Kidney (tissue), 14 donors: ENCODE results near the gene ZNF469. TPM values are rescaled to one million over a fixed set of nuclear protein-coding genes. Genes with fewer than 3 reads are reported as not detected.

ENCODE experiments used
- DNase-seq, 5 donors: peaks; one replicate each; pipeline ENCODE4 v3.0.0-alpha.2; 2013 to 2020
- FAIRE-seq: peaks from 2 replicates; lab custom pipeline; 2012; peaks lifted over from hg19 to GRCh38; lab: Jason Lieb, UNC
- H3K27ac ChIP-seq, 2 donors: one replicate each; pipeline ENCODE4 v1.7.0; 2013; ENCODE audit warnings: low read depth in 2 of 2, low read length in 2 of 2, inconsistent platforms in 1 of 2
- H3K27me3 ChIP-seq: one replicate; pipeline ENCODE4 v1.7.1; 2013; ENCODE audit warnings: low read length, inconsistent platforms; ENCODE audit not compliant: control insufficient read depth, insufficient read depth
- H3K36me3 ChIP-seq, 3 donors: one replicate each; pipeline versions ENCODE4 v1.7.0 to v1.7.1; 2013; ENCODE audit warnings: low read length in 3 of 3, control low read depth in 1 of 3, inconsistent platforms in 1 of 3; ENCODE audit not compliant: insufficient read depth in 3 of 3, control insufficient read depth in 2 of 3
- H3K4me1 ChIP-seq, 3 donors: one replicate each; pipeline versions ENCODE4 v1.7.0 to v1.7.1; 2013; ENCODE audit warnings: low read length in 3 of 3, inconsistent platforms in 1 of 3, low read depth in 1 of 3; ENCODE audit not compliant: control insufficient read depth in 2 of 3, insufficient read depth in 2 of 3
- H3K4me3 ChIP-seq, 3 donors: one replicate each; pipeline versions ENCODE4 v1.7.0 to v1.8.1; 2013; ENCODE audit warnings: low read length in 3 of 3, control low read depth in 1 of 3, inconsistent platforms in 1 of 3
- H3K9ac ChIP-seq, 3 donors: one replicate each; pipeline versions ENCODE4 v1.7.0 to v1.7.1; 2013; ENCODE audit warnings: low read length in 3 of 3, control low read depth in 1 of 3, inconsistent platforms in 1 of 3
- H3K9me3 ChIP-seq, 3 donors: one replicate each; pipeline versions ENCODE4 v1.7.0 to v1.7.1; 2013; ENCODE audit warnings: low read length in 3 of 3, control low read depth in 1 of 3, inconsistent platforms in 1 of 3; ENCODE audit not compliant: control insufficient read depth in 2 of 3, insufficient read depth in 1 of 3
- CTCF ChIP-seq: IDR thresholded peaks from 3 replicates; pipeline ENCODE4 v1.5.1; 2012; ENCODE audit warnings: mild to moderate bottlenecking, moderate library complexity, borderline replicate concordance; ENCODE audit not compliant: insufficient read depth; ENCODE audit errors: extremely low read depth
- intact Hi-C: fragments of 100-400 bp; cut with DNase I; formaldehyde crosslinking; loops from one replicate; pipeline ENCODE4 v1.11.1; 2022
- polyA plus RNA-seq: library from polyadenylated mRNA; stranded (reverse); fragments of 350-450 nt; fragmentation: Illumina TruSeq; extraction: RNeasy Lipid Tissue Mini Kit (QIAGEN cat#74804); gene quantifications from one replicate; pipeline ENCODE4 v1.2.3, GENCODE V29; 2014; ENCODE audit warnings: low read depth, low replicate concordance; ENCODE audit not compliant: insufficient read depth
- total RNA-seq: library from RNA; stranded (reverse); fragmentation: NEBNext Ultra II Directional; extraction: Animal tissue kit (Norgen Biotek cat#: 25700); gene quantifications from one replicate; pipeline ENCODE4 v1.2.1, GENCODE V29; 2021
- donor health status: control.
- donor health status: control.
- donor health status: control.
- donor health status: control.
- donor health status: control.
- donor health status: DM: yes; HTN: yes; CAD: no.
- donor health status: Normal renal cell carcinoma (clear cell type).

Gene ZNF469
- total and polyA plus RNA-seq, 2 donors from 2014 or later = 0.09 to 1.6 TPM

- no peaks in the 10 kb centered on the region for H3K9me3 ChIP-seq
- no peak overlapping the region for H3K4me3 ChIP-seq
- peak in 2 of 5 donors; percentile 43 to 62 for DNase-seq
- intact Hi-C loops = loop anchor here (10.0 kb wide), 1 partner anchor 236 kb away; no protein-coding TSS in a partner anchor
- H3K36me3 ChIP-seq = no peaks in the 10 kb centered on the region
- no peak for TF ChIP-seq CTCF
- H3K27ac ChIP-seq = no peak overlapping the region
- H3K27me3 ChIP-seq = no peaks in the 10 kb centered on the region
- no peak overlapping the region for H3K9ac ChIP-seq
- H3K4me1 ChIP-seq = no peaks in the 10 kb centered on the region
- FAIRE-seq = no peak
These were observed 48.0 kb downstream of the ZNF469 start for GRCh38 chr16:88430524-88431446.

GRCh38 chr16:88431651-88432050 is 48.9 kb downstream of the ZNF469 start:
- H3K27ac ChIP-seq = no peak overlapping the region
- DNase-seq (no peak), FAIRE-seq (no peak)
- H3K9me3 ChIP-seq = no peaks in the 10 kb centered on the region
- intact Hi-C loops = loop anchor here (10.0 kb wide), 1 partner anchor 237 kb away; no protein-coding TSS in a partner anchor
- no peak overlapping the region for H3K4me3 ChIP-seq
- no peak overlapping the region for H3K9ac ChIP-seq
- TF ChIP-seq CTCF = no peak
- H3K36me3 ChIP-seq = no peaks in the 10 kb centered on the region
- H3K4me1 ChIP-seq = no peaks in the 10 kb centered on the region
- no peaks in the 10 kb centered on the region for H3K27me3 ChIP-seq

- FAIRE-seq (no peak), DNase-seq (no peak)
- H3K36me3 ChIP-seq = no peaks in the 10 kb centered on the region
- H3K27ac ChIP-seq = no peak overlapping the region
- TF ChIP-seq CTCF = no peak
- no peak overlapping the region for H3K9ac ChIP-seq
- intact Hi-C loops = loop anchor here (10.0 kb wide), 1 partner anchor 237 kb away; no protein-coding TSS in a partner anchor
- H3K4me3 ChIP-seq = no peak overlapping the region
- no peaks in the 10 kb centered on the region for H3K9me3 ChIP-seq
- H3K4me1 ChIP-seq = no peaks in the 10 kb centered on the region
- no peaks in the 10 kb centered on the region for H3K27me3 ChIP-seq
These were observed 49.4 kb downstream of the ZNF469 start for GRCh38 chr16:88432174-88432573.

Other genes with a start within 250 kb of the ZNF469 start
- 9.2 TPM for gene ZFPM1, start 70.3 kb downstream of the ZNF469 start, total RNA-seq
- gene ZFPM1, start 70.3 kb downstream of the ZNF469 start, polyA plus RNA-seq = 1.9 TPM
- gene ZC3H18, start 187.4 kb downstream of the ZNF469 start, total RNA-seq = 38.2 TPM
- 11.4 TPM for gene ZC3H18, start 187.4 kb downstream of the ZNF469 start, polyA plus RNA-seq